HG02852 (cell line): ENCODE measurements around the gene CKS2.
A peak's percentile ranks its signal among the peaks of the same experiment; 100 is the strongest.
"Not testable (repeated sequence)": the region's sequence is repeated elsewhere in the genome, so short reads cannot be mapped to it uniquely, and the experiment has no call there.

ENCODE experiments used
- ATAC-seq: cut with Tn5 transposase; IDR thresholded peaks from one replicate; pipeline ENCODE4 v1.9.1; 2021; ENCODE audit warnings: mild to moderate bottlenecking, moderate library complexity; ENCODE audit not compliant: unreplicated experiment

The CKS2 gene

DNA sequence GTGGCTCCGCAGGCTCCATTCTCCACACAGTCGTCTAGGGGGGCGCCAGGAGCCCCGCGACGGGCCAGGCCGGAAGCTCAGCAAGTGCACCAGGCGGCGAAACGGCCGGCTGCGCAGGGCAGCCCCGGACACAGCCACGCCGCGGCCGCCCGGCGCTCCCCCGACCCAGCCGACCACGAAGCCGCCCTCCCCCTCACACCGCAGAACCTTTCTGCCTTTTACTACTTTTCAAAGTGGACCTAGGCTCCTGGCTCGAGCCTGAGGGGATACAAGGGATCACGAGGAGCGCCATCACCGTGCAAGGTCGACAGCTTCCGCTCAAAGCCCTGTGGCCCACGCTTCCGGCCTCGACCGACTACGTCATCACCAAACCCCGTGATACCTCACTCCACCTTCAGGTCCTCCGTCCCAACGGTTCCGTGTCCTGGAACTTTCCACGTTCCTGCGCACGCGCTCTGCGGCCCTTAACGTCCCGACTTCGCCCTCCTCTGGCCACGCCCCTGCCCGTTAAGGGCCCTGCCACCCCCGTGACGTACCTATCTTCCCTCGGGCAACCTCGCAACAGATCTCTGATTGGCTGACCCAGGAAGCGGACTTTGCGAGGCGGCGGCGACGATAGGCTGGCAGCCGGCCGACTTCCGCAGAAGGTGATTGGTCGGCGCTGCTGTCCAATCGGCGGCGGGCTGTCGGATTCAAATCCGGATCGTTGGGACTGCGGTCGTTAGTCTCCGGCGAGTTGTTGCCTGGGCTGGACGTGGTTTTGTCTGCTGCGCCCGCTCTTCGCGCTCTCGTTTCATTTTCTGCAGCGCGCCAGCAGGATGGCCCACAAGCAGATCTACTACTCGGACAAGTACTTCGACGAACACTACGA, at the start of gene CKS2:
Gene CKS2, plus strand, starts transcription at position 721 of the 871 bp plus-strand sequence. Its CDS starts 98 bp downstream, at position 819.
- peak; percentile 87 for ATAC-seq

DNA sequence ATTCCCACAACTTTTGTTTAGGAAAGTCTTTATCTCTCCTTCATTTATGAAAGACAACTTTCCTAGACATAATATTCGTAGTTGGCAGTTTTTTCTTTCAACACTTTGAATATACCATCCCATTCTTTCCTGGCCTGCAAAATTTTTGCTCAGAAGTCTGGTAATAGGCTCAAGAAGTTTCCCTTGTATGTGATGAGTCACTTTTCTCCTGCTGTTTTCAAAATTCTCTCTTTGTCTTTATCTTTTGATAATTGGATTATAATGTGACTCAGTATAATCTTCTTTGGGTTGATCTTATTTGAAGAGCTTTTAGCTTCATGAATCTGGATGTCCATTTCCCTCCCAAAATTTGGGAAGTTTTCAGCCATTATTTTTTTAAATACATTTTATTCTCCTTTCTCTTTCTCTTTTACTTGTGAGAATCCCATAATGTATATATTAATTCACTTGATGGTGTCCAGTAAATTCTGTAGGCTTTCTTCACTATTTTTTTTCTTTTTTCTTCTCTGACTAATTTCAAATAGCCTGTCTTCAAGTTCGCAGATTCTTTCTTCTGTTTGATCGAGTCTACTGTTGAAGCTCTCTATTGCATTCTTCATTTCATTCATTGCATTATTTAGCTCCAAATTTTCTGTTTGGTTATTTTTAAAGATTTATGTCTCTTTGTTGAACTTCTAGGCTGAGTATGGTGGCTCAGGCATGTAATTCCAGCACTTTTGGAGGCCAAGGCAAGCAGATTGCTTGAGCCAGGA, 37.3 kb upstream of the CKS2 start:
- ATAC-seq = no peak

DNA sequence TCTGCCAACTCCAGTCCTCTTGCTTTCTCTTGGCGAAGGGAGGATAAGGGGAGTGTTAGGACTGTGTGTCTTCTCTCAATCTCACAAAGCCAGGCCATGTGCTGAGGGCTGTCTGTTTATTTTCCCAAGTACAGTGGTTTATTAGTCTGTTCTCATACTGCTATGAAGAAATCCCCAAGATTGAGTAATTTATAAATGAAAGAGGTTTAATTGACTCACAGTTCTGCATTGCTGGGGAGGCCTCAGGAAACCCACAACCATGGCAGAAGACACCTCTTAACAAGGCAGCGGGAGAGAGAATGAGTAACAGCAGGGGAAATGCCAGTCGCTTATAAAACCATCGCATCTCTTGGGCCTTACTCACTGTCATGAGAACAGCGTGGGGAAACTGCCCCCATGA, 36.2 kb upstream of the CKS2 start:
- ATAC-seq = no peak

DNA sequence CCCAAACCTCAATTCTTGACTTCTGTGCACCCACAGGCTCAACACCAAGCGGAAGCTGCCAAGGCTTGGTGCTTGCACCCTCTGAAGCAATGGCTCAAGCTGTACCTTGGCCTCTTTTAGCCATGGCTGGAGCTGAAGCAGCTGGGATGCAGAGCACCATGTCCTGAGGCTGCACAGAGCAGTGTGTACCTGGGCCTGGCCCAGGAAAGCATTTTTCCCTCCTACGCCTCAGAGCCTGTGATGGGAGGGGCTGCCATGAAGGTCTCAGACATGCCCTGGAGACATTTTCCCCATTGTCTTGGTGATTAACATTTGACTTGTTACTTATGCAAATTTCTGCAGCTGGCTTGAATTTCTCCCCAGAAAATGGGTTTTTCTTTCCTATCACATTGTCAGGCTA, 35.0 kb upstream of the CKS2 start:
- ATAC-seq = not testable (repeated sequence)

DNA sequence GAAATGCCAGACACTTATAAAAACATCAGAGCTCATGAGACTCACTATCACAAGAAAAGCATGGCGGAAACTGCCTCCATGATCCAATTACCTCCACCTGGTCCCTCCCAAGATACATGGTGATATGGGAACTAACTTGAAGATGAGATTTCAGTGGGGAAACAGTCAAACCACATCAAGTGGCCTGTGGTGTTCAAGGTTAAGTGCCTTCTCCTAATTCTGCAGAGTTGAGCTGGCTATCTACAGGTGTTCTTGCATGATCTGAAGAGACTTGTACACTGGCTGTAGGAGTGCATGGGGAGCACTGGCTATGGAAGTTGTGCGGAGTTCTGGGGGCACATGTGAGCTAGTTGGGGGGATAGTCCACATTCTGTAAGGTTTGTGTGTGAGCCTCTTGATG, 34.0 kb upstream of the CKS2 start:
- no peak for ATAC-seq

DNA sequence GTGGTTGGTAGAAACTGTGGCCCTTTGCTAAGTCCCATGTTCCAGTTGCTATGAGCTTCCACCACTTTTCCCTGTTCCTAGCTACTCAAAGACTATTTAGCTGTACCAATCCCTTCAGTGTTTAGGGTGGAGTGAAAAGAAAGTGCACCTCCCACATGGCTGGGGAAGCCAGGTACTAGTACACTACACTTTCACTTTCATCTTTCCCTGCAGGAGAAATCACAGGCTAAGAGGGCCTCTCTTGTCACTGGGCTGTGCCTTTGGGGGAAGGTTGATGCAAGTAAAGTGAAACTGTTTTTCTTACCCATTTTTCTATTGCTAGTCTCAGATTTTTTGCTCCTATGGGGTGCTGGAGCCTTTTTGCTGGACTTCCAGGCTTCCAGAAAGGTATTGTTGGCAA, 33.5 kb upstream of the CKS2 start:
- ATAC-seq = no peak

DNA sequence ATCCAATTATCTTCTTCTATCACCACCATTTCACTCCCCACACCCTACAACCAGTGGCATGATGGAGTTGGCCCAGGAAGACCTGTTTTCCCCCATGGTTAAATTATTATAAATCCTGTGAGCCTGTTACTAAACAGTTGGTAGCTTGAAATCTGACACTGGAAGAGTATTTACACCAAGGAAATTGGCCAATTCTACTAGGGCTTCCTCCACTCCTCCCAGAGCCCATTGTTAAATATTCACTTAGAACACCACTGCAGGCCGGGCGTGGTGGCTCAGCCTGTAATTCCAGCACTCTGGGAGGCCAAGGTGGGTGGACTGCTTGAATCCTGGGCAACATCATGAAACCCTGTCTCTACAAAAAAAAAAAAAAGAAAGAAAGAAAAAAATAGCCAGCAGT, 32.4 kb upstream of the CKS2 start:
- ATAC-seq = no peak

DNA sequence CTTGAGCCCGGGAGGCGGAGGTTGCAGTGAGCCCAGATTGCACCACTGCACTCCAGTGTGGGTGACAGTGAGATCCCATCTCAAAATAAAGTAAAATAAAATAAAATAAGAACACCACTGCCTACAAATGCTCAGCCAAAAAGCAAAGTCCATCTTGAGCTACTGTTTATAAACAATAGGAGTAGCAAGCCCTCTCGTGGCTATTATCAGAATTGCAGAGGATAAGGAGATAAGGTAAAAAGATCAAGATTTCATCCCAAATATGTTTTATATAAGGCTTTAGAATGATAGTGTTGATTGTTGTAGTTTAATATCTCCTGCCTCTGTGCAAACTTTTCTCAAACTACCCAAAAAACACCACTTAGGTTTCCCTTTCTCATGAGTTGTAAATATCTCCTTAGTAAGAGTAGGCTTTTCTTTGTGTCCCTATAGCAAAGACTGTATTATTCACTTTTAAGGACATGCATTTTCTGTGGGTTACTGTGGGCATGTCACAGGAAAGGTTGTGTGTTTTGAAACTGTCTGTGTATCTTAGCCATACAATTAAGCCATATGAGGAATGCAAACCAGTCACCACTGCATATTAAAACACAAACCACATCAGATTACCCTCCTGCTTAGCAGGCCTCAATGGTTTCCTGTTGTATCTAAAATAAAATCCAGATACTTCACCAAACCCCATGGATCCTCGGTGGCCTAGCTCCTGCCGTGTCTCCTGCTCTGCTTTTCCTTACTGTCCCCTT, 31.8 kb upstream of the CKS2 start:
- no peak for ATAC-seq

DNA sequence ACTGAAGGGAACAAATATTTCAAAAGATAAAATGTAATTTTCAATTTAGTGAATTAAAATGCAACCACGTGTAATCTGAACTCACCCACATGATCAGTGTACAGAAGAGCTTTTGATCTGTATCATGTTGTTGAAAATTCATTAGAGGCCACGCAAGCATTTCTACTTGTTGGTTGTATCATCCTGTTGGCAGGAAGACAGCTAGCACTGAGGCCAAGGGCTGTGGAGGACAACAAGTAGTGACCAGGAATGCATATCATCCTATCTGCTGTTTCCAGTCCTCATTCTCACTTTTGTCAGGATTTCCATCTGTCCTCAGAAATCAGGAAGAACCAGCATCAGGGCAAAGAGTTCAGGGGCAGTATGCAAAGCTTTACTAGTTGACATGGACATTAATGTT, 29.9 kb upstream of the CKS2 start:
- ATAC-seq = no peak

DNA sequence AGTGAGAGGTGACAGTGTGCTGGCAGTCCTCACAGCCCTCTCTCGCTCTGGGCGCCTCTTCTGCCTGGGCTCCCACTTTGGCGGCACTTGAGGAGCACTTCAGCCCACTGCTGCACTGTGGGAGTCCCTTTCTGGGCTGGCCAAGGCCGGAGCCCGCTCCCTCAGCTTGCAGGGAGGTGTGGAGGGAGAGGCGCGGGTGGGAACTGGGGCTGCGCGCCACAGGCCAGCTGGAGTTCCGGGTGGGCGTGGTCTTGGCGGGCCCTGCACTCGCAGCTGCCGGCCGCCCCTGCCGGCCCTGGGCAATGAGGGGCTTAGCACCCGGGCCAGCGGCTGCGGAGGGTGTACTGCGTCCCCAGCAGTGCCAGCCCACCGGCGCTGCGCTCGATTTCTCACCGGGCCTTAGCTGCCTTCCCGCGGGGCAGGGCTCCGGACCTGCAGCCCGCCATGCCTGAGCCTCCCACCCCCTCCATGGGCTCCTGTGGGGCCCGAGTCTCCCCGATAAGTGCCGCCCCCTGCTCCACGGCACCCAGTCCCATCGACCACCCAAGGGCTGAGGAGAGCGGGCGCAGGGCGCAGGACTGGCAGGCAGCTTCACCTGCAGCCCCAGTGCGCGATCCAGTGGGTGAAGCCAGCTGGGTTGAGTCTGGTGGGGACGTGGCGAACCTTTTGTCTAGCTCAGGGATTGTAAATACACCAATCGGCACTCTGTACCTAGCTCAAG, 28.6 kb upstream of the CKS2 start:
- ATAC-seq = not testable (repeated sequence)

DNA sequence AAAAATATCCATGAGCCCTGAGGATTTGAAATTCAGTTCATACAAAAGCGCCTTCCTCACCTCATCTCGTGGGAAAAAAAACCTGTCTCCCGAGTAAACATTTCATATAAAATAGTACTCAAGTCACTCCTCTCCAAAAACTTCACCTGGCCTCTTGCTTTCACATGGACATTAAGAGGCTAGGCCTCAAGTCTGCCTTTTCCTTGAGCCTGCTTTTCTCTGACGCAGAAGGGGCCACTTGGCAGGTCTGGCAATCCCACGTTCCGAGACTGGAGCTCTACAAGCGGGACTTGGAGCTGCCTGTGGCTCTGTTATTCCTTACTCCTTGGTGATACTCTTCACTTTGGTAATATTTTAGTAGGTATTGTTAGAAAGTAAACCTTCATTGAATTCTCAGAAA, 26.9 kb upstream of the CKS2 start:
- no peak for ATAC-seq

DNA sequence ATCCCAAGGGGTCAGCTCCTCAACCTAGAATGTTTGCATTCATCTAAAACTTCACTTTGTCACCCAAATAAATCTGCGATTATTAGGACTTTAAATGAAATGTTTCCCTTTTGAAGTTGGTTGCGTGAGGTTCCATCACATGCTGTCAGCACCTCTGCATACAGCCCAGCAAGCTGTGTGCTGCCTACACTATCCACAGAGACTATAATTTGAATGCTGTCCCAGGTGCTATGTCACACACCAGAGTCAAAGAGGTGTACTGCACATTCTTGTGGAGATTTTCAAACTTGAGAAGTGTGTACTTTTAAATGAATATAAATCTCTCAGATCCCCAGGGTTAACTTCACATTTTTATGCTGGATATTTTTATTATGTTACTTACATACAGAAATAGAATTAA, 19.3 kb upstream of the CKS2 start:
- no peak for ATAC-seq

DNA sequence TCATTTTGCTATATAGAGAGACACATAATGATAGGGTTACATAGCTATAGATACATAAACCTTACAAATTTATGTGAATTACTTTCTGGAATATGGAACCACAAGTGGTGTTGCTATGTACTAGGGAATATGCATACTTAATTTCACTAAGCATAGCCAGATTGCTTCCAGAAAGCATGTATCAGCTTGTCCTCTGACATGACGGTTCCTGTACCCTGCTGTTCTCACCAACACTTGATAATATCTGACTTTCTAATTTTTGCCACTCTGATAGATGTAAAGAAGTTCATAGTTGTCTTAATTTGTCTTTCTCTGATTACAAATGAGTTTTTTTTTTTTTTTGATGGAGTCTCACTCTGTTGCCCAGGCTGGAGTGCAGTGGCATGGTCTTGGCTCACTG, 18.0 kb upstream of the CKS2 start:
- ATAC-seq = no peak

DNA sequence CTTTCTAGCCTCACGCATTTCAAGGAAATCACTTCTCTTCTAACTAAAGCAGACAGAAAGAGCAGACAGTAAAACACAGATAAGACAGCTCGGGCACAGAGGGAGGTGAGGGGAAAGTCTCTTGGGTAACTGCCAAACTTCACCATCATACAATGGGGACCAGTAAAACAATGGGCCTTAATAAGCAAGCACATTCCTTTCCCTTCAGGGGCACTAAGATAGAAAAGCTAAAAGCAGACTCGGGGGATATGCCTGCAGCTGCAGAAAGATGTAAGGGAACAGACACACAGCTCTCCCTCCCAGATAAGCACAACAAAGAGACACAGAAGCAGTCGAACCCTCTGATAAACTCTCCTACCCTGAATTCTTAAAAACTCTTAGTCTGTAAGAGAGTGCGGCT, 15.6 kb upstream of the CKS2 start:
- ATAC-seq = no peak

DNA sequence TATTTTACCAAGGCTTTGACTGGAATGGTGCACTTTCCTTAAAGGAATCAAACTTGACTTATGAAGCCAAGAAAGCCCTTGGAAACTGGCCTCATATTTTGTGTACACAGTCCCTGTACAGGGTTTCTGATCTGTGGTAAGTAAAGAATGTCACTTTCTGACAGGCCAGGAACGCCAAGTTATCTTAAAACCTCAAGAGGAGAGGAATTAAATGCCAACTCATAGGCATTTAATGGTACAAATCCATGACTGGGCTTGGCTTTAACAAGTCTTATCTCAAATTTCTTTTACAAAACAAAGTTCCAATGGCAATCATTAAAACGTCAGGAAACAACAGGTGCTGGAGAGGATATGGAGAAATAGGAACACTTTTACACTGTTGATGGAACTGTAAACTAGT, 9.0 kb upstream of the CKS2 start:
- ATAC-seq = not testable (repeated sequence)

DNA sequence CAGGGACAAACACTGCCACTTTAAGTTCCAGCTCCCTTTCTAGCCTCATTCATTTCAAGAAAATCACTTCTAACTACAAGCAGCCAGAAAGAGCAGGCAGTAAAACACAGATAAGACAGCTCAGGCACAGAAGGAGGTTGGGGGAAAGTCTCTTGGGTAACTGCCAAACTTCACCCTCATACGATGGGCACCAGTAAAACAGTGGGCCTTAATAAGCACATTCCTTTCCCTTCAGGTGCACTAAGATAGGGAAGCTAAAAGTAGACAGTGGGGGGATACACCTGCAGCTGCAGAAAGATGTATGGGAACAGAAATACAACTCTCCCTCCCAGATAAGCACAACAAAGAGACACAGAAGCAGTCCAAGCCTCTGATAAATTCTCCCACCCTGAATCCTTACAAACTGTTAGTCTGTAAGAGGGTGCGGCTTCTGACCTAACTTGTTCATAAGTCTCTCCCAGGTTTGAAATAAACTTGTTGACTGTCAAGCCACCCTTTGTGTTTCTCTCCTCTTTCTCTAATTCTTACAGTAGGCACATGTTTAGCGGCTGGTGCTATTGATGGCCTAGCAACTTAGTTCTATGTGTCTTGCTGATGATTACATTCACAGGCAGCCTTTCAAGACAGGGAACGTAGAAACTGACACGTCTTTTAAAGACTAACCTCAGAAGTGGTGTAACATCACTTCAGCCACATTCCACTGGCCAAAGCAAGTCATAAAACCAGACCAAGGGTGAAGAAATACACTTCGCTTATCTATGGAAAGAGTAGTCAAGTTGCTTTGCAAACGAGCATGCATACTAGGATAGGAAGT, 6.8 kb upstream of the CKS2 start:
- ATAC-seq = no peak

DNA sequence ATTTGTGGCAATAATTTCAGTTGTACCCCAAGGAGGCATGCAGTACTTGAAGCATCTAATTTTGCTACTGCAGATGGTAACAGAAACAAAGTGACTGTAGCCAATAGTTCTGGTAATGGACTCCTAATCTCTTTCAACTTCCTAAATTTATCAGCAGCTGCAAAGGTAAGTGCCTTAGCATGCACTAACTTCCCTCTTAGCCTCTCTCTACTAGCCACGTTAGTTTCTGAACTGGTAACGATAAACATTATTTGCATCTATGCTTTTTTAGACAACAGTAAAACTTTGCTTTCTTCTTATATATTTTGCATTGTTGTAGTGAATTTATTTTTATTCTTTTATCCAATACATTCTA, 6.2 kb upstream of the CKS2 start:
- no peak for ATAC-seq

DNA sequence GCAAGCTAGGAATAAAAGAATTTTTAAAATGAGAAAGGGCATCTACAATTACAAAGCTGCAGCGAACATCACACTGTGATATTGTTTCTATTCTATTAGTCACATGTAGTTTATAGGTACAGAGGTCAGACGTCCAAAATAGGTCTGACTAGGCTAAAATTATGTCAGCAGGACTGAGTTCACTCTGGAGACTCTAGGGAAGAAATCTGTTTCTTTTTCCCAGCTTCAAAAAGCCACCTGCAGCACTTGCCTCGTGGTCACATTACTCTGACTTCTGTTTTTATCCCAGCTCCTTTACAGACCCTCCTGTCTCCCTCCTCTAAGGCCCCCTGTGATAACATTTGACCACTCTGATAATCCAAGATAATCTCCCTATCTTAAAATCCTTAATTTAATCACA, 5.1 kb upstream of the CKS2 start:
- no peak for ATAC-seq

DNA sequence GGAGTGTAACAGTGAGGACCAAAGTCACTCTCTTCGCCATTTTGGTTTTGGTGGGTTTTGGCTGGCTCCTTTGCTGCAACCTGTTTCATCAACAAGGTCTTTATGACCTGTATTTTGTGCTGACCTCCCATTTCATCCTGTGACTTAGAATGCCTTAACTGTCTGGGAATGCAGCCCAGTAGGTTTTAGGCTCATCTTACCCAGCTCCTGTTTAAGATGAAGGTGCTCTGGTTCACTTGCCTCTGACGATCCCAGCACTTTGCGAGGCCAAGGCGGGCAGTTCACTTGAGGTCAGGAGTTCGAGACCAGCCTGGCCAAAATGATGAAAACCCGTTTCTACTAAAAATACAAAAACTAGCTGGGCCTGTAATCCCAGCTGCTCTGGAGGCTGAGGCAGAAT, 1.8 kb upstream of the CKS2 start:
- no peak for ATAC-seq
